Activated naive CD8-positive, alpha-beta T cell treated with anti-CD3 and anti-CD28 coated beads, Interleukin-2, amount 10 ng/mL, durations not matched to agents 7 days and 5 days (primary cell): ENCODE results near the gene GPER1. TPM values are rescaled to one million over a fixed set of nuclear protein-coding genes. Genes with fewer than 3 reads are reported as not detected.

Experiments used
- ATAC-seq: fragments of 150-1000 bp; cut with Tn5 transposase; one replicate; pipeline ENCODE4 v1.10.0; 2021; ENCODE audit warnings: low read depth, moderate library complexity
- POLR2A ChIA-PET: fragments of 350-600 bp; sonication (Branson Sonifier 250); formaldehyde crosslinking; loops from one replicate; lab custom pipeline; 2021; ENCODE audit warnings: antibody characterized with exemption; lab: Charles Lee
- DNase-seq: peaks from one replicate; pipeline ENCODE4 v3.0.0; 2021
- H3K27ac Mint-ChIP-seq: one replicate; pipeline ENCODE4 v1.8.0; 2022; ENCODE audit warnings: mild to moderate bottlenecking, mixed read lengths
- H3K27me3 Mint-ChIP-seq: one replicate; pipeline ENCODE4 v1.8.0; 2022; ENCODE audit warnings: mild to moderate bottlenecking, moderate library complexity, mixed read lengths
- H3K36me3 Mint-ChIP-seq: one replicate; pipeline ENCODE4 v1.8.0; 2021; ENCODE audit warnings: mild to moderate bottlenecking, mixed read lengths
- H3K4me1 Mint-ChIP-seq: one replicate; pipeline ENCODE4 v1.8.0; 2021; ENCODE audit warnings: mixed read lengths
- H3K4me3 Mint-ChIP-seq: one replicate; pipeline ENCODE4 v1.8.0; 2022; ENCODE audit warnings: mild to moderate bottlenecking, moderate library complexity, mixed read lengths
- H3K9me3 Mint-ChIP-seq: one replicate; pipeline ENCODE4 v1.8.0; 2021; ENCODE audit warnings: mixed read lengths
- total RNA-seq, 2 experiments: library from RNA; stranded (reverse); gene quantifications; one replicate each; pipeline ENCODE4 v1.2.3, GENCODE V29; 2021

The GPER1 gene
- total RNA-seq, 2 experiments from 2014 or later = 0.19 to 0.26 TPM

- ATAC-seq = no peak
- H3K36me3 Mint-ChIP-seq = peaks cover 8% of the 10 kb centered on the region
- POLR2A ChIA-PET = no interaction called here
These were observed 13.1 kb downstream of the GPER1 start for GRCh38 chr7:1100834-1101562.

GRCh38 chr7:1101563-1102431, 13.9 kb downstream of the GPER1 start:
- H3K27me3 Mint-ChIP-seq = no peaks in the 10 kb centered on the region
- no peaks in the 10 kb centered on the region for H3K9me3 Mint-ChIP-seq
- ATAC-seq (no peak), DNase-seq (no peak)
- no peak overlapping the region for H3K4me3 Mint-ChIP-seq
- POLR2A ChIA-PET = no interaction called here
- peak overlapping the region; percentile 38 for H3K27ac Mint-ChIP-seq
- H3K36me3 Mint-ChIP-seq = peaks cover 8% of the 10 kb centered on the region
- peaks cover 20% of the 10 kb centered on the region for H3K4me1 Mint-ChIP-seq

More at GRCh38 chr7:1100834-1101562, 13.1 kb downstream of the GPER1 start:
- H3K27me3 Mint-ChIP-seq = no peaks in the 10 kb centered on the region
- peaks cover 20% of the 10 kb centered on the region for H3K4me1 Mint-ChIP-seq
- no peak overlapping the region for H3K4me3 Mint-ChIP-seq
- no peak for DNase-seq
- no peak overlapping the region for H3K27ac Mint-ChIP-seq
- H3K9me3 Mint-ChIP-seq = no peaks in the 10 kb centered on the region

DNA sequence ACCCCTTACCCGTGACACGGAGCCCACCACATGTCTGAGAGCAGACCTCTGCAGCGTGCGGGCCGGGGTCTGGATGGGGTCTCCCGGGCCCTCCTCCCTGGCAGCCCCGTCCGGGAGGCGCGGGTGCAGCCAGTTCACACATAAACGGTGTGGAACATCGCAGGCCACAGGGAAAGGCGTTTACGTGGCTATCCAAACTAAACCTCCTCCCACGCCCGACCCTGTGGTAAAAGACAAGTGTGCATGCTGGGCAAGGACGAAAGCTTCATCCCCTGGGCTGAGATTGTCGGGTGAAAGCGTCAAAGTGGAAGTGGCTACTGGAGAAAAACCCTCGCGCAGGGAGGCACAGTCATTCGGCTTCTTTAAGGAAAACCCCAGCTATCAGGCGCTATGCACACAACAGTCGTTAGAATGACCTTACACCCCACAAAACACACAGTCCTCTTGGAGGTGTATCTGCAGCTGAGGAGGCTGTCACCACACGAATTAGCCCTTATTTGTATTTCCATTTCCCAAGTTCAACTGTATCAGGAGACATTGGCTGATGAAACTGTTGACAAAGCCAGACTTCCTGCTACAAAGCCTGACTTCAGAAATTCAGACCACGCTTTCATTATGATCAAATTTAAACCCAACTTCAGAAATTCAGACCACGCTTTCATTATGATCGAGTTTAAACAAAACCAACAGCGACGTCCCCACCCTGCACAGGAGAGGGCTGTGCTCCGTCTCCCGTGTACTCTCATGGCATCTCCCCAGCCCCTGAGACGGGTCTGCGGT, 15.3 kb downstream of the GPER1 start:
- Mint-ChIP-seq H3K27me3 (no peaks in the 10 kb centered on the region), H3K4me3 (peak overlapping the region; percentile 28), H3K4me1 (peaks cover 20% of the 10 kb centered on the region), H3K36me3 (peaks cover 1% of the 10 kb centered on the region), H3K9me3 (no peaks in the 10 kb centered on the region), H3K27ac (peak overlapping the region; percentile 73)
- ATAC-seq (peak; percentile 49), DNase-seq (peak; percentile 29)
- POLR2A ChIA-PET = interaction anchor here (1.4 kb wide), 1 partner anchor 35 kb away, joined by 6 read pairs; a partner anchor contains a TSS

GRCh38 chr7:1103789-1104515, 16.0 kb downstream of the GPER1 start:
- POLR2A ChIA-PET = interaction anchor here (0.6 to 1.4 kb wide), 2 partner anchors 18 to 34 kb away, joined by 3 to 6 read pairs; a partner anchor contains a TSS
- DNase-seq (peak; percentile 39), ATAC-seq (no peak)
- Mint-ChIP-seq H3K27me3 (no peaks in the 10 kb centered on the region), H3K36me3 (no peaks in the 10 kb centered on the region), H3K9me3 (no peaks in the 10 kb centered on the region), H3K4me3 (peak overlapping the region; percentile 28), H3K27ac (peak overlapping the region; percentile 73), H3K4me1 (peaks cover 20% of the 10 kb centered on the region)

DNA sequence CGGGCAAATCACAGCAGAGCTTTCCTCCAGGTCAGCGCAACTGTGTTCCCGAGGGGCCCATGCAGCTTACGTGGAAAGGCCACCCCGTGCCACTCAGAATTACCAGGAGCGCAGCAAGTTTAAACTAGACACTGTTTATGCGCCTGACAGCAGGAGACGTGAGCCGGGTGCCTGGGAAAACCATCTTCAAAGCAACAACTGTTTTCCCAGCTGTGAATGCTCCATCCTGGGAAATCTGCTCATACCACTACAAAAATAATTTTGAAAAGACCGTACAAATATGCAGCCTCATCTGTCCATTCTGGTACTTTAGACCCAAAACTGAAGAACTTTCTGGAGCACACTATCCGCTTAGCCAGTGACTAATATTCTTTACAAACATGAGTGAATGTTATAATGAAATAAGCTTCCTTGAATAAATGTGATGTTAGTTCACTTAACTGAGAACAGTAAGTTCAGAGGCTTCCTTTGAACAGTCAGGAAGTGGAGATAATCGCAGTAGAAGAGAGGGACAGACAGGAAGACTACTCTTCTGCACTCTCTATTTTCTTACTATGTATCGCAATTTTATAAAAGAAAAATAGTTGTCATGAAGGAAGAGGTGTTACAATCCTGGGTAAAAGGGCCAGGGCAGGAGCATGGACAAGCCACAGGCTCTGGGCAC, 16.7 kb downstream of the GPER1 start:
- POLR2A ChIA-PET = interaction anchor here (0.6 to 1.4 kb wide), 2 partner anchors 18 to 33 kb away, joined by 3 to 6 read pairs; a partner anchor contains a TSS
- H3K4me1 Mint-ChIP-seq = peaks cover 20% of the 10 kb centered on the region
- no peaks in the 10 kb centered on the region for H3K9me3 Mint-ChIP-seq
- no peaks in the 10 kb centered on the region for H3K27me3 Mint-ChIP-seq
- ATAC-seq (no peak), DNase-seq (no peak)
- peak overlapping the region; percentile 77 for H3K27ac Mint-ChIP-seq
- no peaks in the 10 kb centered on the region for H3K36me3 Mint-ChIP-seq
- peak overlapping the region; percentile 13 for H3K4me3 Mint-ChIP-seq

DNA sequence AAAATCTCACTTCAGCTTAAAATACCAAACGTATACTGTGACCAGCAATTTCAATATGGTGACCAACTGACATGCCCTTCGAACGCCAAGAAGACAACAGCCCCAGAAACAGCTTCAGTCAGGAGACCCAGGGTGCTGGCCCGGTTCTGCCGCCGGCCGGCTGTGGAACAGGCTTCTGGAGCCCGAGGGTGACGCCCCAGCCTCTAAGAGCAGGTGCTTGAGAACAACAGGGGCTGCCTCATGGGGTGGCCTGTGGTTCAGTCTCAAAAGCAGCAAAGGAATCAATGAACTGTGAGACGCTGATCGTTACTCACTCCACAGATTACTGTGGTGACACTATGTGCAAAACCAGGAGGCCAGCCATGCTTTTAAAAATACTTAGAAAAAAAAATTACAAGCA, 17.3 kb downstream of the GPER1 start:
- H3K9me3 Mint-ChIP-seq = no peaks in the 10 kb centered on the region
- DNase-seq (no peak), ATAC-seq (no peak)
- no peaks in the 10 kb centered on the region for H3K36me3 Mint-ChIP-seq
- peak overlapping the region; percentile 77 for H3K27ac Mint-ChIP-seq
- no peaks in the 10 kb centered on the region for H3K27me3 Mint-ChIP-seq
- H3K4me1 Mint-ChIP-seq = peaks cover 20% of the 10 kb centered on the region
- no peak overlapping the region for H3K4me3 Mint-ChIP-seq
- POLR2A ChIA-PET = no interaction called here

GRCh38 chr7:1106063-1106792, 18.3 kb downstream of the GPER1 start:
- Mint-ChIP-seq H3K27ac (peak overlapping the region; percentile 58), H3K4me3 (no peak overlapping the region), H3K4me1 (peaks cover 20% of the 10 kb centered on the region), H3K9me3 (no peaks in the 10 kb centered on the region), H3K27me3 (no peaks in the 10 kb centered on the region), H3K36me3 (no peaks in the 10 kb centered on the region)
- no peak for DNase-seq
- POLR2A ChIA-PET = no interaction called here
- no peak for ATAC-seq

- ATAC-seq = no peak
- Mint-ChIP-seq H3K27me3 (no peaks in the 10 kb centered on the region), H3K36me3 (no peaks in the 10 kb centered on the region), H3K27ac (no peak overlapping the region), H3K4me3 (no peak overlapping the region), H3K4me1 (peaks cover 20% of the 10 kb centered on the region), H3K9me3 (no peaks in the 10 kb centered on the region)
- POLR2A ChIA-PET = no interaction called here
- DNase-seq = no peak
These were observed 19.0 kb downstream of the GPER1 start for GRCh38 chr7:1106793-1107421.

- ATAC-seq (no peak), DNase-seq (no peak)
- Mint-ChIP-seq H3K4me1 (peaks cover 13% of the 10 kb centered on the region), H3K4me3 (no peak overlapping the region), H3K9me3 (no peaks in the 10 kb centered on the region), H3K27ac (no peak overlapping the region), H3K27me3 (no peaks in the 10 kb centered on the region), H3K36me3 (no peaks in the 10 kb centered on the region)
- POLR2A ChIA-PET = no interaction called here
These were observed 20.5 kb downstream of the GPER1 start for GRCh38 chr7:1108264-1108920.

DNA sequence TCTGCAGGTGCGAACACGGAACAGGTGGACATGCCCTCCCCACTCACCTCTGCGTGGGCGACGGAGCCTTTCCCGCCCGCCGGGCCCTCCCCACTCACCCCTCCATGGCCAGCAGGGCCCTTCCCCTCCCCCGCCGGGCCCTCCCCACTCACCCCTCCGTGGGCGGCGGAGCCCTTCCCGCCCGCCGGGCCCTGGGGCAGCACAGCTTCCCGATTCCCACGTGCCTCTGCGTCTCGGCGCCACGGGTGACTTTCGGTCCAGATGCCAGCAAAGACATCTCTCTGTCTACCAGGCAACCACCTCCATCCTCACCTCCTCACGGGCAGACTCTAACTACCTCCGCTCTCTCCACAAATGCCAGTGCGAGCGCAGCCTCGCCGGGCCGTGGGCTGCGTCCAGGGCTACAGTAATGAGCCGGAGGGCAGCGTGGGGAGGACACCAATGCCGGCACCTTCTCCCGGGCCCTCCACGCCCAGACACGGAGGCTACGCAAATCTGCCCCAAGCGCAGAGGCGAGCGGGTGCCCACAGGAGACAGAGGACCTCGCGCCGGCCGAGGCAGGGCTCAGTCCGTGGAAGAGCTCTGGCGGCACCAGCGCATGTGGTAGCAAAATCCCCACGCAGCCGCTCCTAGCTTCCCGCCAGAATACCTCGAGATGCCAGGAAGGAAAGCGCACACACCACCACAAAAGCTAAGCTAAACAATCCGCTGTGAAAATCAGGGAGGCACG, 21.8 kb downstream of the GPER1 start:
- no peak for DNase-seq

More for the DNA sequence above, 21.8 kb downstream of the GPER1 start:
- H3K4me3 Mint-ChIP-seq = no peak overlapping the region
- no peak overlapping the region for H3K27ac Mint-ChIP-seq
- H3K27me3 Mint-ChIP-seq = no peaks in the 10 kb centered on the region
- no peak for ATAC-seq
- no peaks in the 10 kb centered on the region for H3K9me3 Mint-ChIP-seq
- POLR2A ChIA-PET = no interaction called here
- H3K36me3 Mint-ChIP-seq = no peaks in the 10 kb centered on the region
- H3K4me1 Mint-ChIP-seq = peaks cover 6% of the 10 kb centered on the region
